Adrenal gland (tissue), 12 donors: Measurements from ENCODE around the gene DOK7. TPM values are rescaled to one million over a fixed set of nuclear protein-coding genes. Genes with fewer than 3 reads are reported as not detected.

ENCODE experiments used
- DNase-seq, 7 donors: peaks; one replicate each; pipeline ENCODE4 v3.0.0-alpha.2; 2019 to 2020
- H3K27ac ChIP-seq, 5 donors: fragments of 200-600 bp; sonication (generic) in 4 of 5; 1 replicate in 3 of 5; 2 replicates in 2 of 5; pipeline versions ENCODE4 v1.5.1 to v1.8.0; 2016 to 2020; ENCODE audit warnings: mild to moderate bottlenecking in 1 of 5
- H3K27me3 ChIP-seq: fragments of 200-600 bp; 2 replicates; pipeline ENCODE4 v1.8.0; 2021
- H3K36me3 ChIP-seq, 2 donors: fragments of 200-600 bp; replicated peaks in 1 of 2; 1 replicate in 1 of 2; 2 replicates in 1 of 2; pipeline versions ENCODE4 v1.5.1 to v1.8.0; 2018 to 2022
- H3K4me1 ChIP-seq, 2 donors: fragments of 200-600 bp; replicated peaks in 1 of 2; 1 replicate in 1 of 2; 2 replicates in 1 of 2; pipeline versions ENCODE4 v1.5.1 to v1.8.0; 2018 to 2021
- H3K4me3 ChIP-seq, 4 donors: fragments of 200-600 bp; sonication (generic) in 3 of 4; one replicate each; pipeline ENCODE4 v1.5.1; 2016 to 2018
- H3K9me3 ChIP-seq, 3 donors: fragments of 200-600 bp; sonication (generic) in 1 of 3; replicated peaks in 1 of 3; 1 replicate in 2 of 3; 2 replicates in 1 of 3; pipeline versions ENCODE4 v1.5.1 to v1.8.0; 2016 to 2021
- POLR2A ChIP-seq, 2 donors: fragments of 450-650 bp; IDR thresholded peaks; one replicate each; pipeline ENCODE4 v1.6.1; 2017; ENCODE audit warnings: antibody characterized with exemption in 2 of 2, mild to moderate bottlenecking in 2 of 2, moderate library complexity in 1 of 2
- WGBS, 4 donors: extraction: QIAGEN DNeasy Blood & Tissue Kit in 2 of 4; methylation state at CpG; one replicate each; pipeline versions ENCODE4 v1.1.5 to v1.1.7; 2013 to 2017; 5-methylcytosine and 5-hydroxymethylcytosine counted together
- intact Hi-C, 2 donors: fragments of 100-400 bp; cut with DNase I; formaldehyde crosslinking; loops; one replicate each; pipeline versions ENCODE4 v1.14.1 to v1.15.0; 2022 to 2023
- polyA plus RNA-seq, 3 donors: library from polyadenylated mRNA; stranded (reverse); fragments of 200-250 nt in 2 of 3; fragments of 350-450 nt in 1 of 3; fragmentation: Illumina TruSeq in 1 of 3; extraction: RNeasy Lipid Tissue Mini Kit (QIAGEN cat#74804) in 1 of 3; gene quantifications; one replicate each; pipeline ENCODE4 v1.2.3, GENCODE V29; 2013 to 2014
- total RNA-seq, 9 donors: library from RNA; depleted of rRNA in 4 of 9; stranded (reverse); fragments of >200 nt in 4 of 9; fragments of 120-200 nt in 1 of 9; fragmentation: NEBNext Ultra II Directional in 1 of 9; extraction: Animal tissue kit (Norgen Biotek cat#: 25700) in 1 of 9; gene quantifications; one replicate each; pipeline versions ENCODE4 v1.1.0 to v1.2.4, GENCODE V29; 2013 to 2023
- TF ChIP-seq, protein P1 (sequence below), 6 experiments: fragments of 450-650 bp in 4 of 6; fragments of 200-600 bp in 2 of 6; sonication (generic) in 1 of 6; IDR thresholded peaks; 1 replicate in 5 of 6; 2 replicates in 1 of 6; pipeline versions ENCODE4 v1.5.1 to v1.8.0; 2016 to 2021; ENCODE audit warnings: antibody characterized with exemption in 6 of 6, mild to moderate bottlenecking in 2 of 6, moderate library complexity in 1 of 6
- donor health status: healthy with polysubstance abuse.
- donor health status: Bipolar disorder and iron deficiency.
- donor health status: DM: yes; HTN: yes; CAD: no.
- donor health status: DM: no; HTN: no; CAD: no.
- donor health status: DM: no; HTN: no; CAD: no.
- donor health status: DM: yes; HTN: yes; CAD: no.

The DOK7 gene
- total and polyA plus RNA-seq, 12 donors = 0.18 to 4.2 (median 1.1) TPM; not detected in 1

- Histone ChIP-seq H3K9me3 (no peaks in the 10 kb centered on the region), H3K4me1 (peaks cover 0 to 10% of the 10 kb centered on the region in 2 donors), H3K27ac (peak overlapping the region in 2 of 5 donors; percentile 58 to 62), H3K27me3 (no peaks in the 10 kb centered on the region), H3K4me3 (no peak overlapping the region), H3K36me3 (peaks cover 0 to 6% of the 10 kb centered on the region in 2 donors)
- TF ChIP-seq POLR2A (IDR thresholded peaks at IDR 0.05) = no peak
- TF ChIP-seq, protein P1, sequence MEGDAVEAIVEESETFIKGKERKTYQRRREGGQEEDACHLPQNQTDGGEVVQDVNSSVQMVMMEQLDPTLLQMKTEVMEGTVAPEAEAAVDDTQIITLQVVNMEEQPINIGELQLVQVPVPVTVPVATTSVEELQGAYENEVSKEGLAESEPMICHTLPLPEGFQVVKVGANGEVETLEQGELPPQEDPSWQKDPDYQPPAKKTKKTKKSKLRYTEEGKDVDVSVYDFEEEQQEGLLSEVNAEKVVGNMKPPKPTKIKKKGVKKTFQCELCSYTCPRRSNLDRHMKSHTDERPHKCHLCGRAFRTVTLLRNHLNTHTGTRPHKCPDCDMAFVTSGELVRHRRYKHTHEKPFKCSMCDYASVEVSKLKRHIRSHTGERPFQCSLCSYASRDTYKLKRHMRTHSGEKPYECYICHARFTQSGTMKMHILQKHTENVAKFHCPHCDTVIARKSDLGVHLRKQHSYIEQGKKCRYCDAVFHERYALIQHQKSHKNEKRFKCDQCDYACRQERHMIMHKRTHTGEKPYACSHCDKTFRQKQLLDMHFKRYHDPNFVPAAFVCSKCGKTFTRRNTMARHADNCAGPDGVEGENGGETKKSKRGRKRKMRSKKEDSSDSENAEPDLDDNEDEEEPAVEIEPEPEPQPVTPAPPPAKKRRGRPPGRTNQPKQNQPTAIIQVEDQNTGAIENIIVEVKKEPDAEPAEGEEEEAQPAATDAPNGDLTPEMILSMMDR (IDR thresholded peaks at IDR 0.05) = no peak
- WGBS, 4 donors = 78 to 84% (median 80%) methylated on average over 17 to 22 of the region's 22 CpGs
- intact Hi-C loops = no loop called here
- no peak for DNase-seq
Measured at GRCh38 chr4:3436048-3436797, 26.9 kb upstream of the DOK7 start.

DNA sequence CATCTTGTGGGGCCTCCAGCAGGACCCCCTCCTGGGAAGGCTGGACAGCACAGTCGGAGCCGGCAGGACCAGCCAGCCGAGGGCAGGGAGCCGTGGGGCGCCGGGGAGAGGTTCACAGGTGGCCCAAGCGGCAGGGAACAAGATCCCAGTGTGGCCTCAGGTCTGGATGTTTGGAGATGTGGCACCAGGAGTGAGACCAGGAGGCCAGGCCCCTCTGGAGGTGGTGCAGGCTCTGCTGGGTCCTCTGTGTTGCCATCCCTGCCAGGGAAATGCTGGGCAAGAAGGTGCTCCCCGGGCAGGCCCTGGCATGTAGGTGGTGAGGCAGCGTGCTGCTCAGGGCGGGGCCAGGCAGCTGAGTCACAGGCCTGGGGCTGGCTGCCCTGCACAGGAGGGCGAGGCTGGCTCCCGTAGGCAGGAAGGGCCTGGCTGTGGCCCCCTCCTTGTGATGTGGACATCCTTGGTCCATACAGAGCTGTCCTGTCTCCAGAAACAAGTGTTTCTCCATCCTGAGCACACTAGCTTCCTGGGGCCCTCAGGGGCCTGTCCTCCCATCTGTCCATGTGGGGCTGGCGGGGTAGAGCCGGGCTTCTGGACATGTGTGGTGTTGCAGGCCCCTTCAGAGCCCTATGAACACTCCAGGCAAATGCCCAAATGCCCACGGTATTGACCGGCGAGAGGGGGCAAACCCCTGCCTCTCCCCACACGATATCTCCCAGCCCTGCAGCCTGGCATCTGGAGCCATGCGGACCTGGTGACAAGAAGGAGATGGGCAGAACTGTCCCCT, 26.1 kb upstream of the DOK7 start:
- peaks cover 0 to 10% of the 10 kb centered on the region in 2 donors for H3K4me1 ChIP-seq
- no peaks in the 10 kb centered on the region for H3K36me3 ChIP-seq
- H3K27ac ChIP-seq = peak overlapping the region in 2 of 5 donors; percentile 58 to 62
- H3K4me3 ChIP-seq = no peak overlapping the region
- TF ChIP-seq, protein P1 (IDR thresholded peaks at IDR 0.05) = no peak
- WGBS, 4 donors = 73 to 82% (median 79%) methylated on average over 10 to 19 of the region's 19 CpGs
- intact Hi-C loops = no loop called here
- H3K9me3 ChIP-seq = no peaks in the 10 kb centered on the region
- no peaks in the 10 kb centered on the region for H3K27me3 ChIP-seq
- peak; percentile 66 to 85 (median 79) for DNase-seq

DNA sequence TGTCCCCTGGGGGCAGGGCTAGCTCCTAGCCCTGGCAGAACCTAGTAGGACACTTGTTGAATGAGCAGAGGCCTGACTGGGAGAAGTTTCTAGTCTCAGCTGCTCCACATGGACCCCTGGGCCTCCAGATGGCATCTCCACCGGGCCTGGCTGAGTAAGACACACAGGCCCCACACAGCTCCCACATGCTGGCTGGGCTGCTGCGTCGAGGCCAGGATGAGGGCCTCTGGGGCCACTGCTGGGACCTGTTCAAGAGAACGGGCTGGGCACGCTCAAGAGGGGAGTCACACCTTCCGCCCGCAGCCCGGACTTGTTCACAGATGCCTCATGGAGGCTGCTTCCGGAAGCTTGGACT, 25.5 kb upstream of the DOK7 start:
- H3K4me3 ChIP-seq = no peak overlapping the region
- peaks cover 0 to 10% of the 10 kb centered on the region in 2 donors for H3K4me1 ChIP-seq
- intact Hi-C loops = no loop called here
- H3K9me3 ChIP-seq = no peaks in the 10 kb centered on the region
- 86 to 92% (median 87%) methylated on average over 9 of the region's 9 CpGs; no CpG with 5 or more reads in 1 of the 4 donors for WGBS, 4 donors
- H3K27me3 ChIP-seq = no peaks in the 10 kb centered on the region
- H3K27ac ChIP-seq = no peak overlapping the region
- H3K36me3 ChIP-seq = no peaks in the 10 kb centered on the region
- DNase-seq = no peak
- TF ChIP-seq, protein P1 (IDR thresholded peaks at IDR 0.05) = no peak
- no peak for TF ChIP-seq POLR2A (IDR thresholded peaks at IDR 0.05)

- TF ChIP-seq, protein P1 (IDR thresholded peaks at IDR 0.05) = no peak
- intact Hi-C loops = no loop called here
- no peak overlapping the region for H3K27ac ChIP-seq
- no peak overlapping the region for H3K4me3 ChIP-seq
- no peaks in the 10 kb centered on the region for H3K9me3 ChIP-seq
- WGBS, 4 donors = 60 to 82% (median 69%) methylated on average over 2 to 28 of the region's 28 CpGs
- DNase-seq = no peak
- no peaks in the 10 kb centered on the region for H3K27me3 ChIP-seq
- H3K4me1 ChIP-seq = peaks cover 0 to 11% of the 10 kb centered on the region in 2 donors
- no peaks in the 10 kb centered on the region for H3K36me3 ChIP-seq
Measured at GRCh38 chr4:3437998-3438846, 24.9 kb upstream of the DOK7 start.
